Stimulated activated memory B cell treated with anti-CD40 and anti-IgM and Interleukin-4, amounts not matched to agents 10 μg/mL and 1 μg/mL and 100 μg/mL, for 72 hours (primary cell): ENCODE data around the gene BRINP2.
A peak's percentile ranks its signal among the peaks of the same experiment; 100 is the strongest.

Source experiments
- ATAC-seq: fragments of 150-1000 bp; cut with Tn5 transposase; 2 replicates; pipeline ENCODE4 v1.10.0; 2021
- H3K27ac Mint-ChIP-seq: one replicate; pipeline ENCODE4 v1.8.0; 2022; ENCODE audit warnings: mild to moderate bottlenecking, mixed read lengths
- H3K27me3 Mint-ChIP-seq: one replicate; pipeline ENCODE4 v1.8.0; 2022; ENCODE audit warnings: mixed read lengths
- H3K36me3 Mint-ChIP-seq: one replicate; pipeline ENCODE4 v1.8.0; 2022; ENCODE audit warnings: mixed read lengths
- H3K4me1 Mint-ChIP-seq: one replicate; pipeline ENCODE4 v1.8.0; 2022; ENCODE audit warnings: mixed read lengths
- H3K4me3 Mint-ChIP-seq: one replicate; pipeline ENCODE4 v1.8.0; 2022; ENCODE audit warnings: mild to moderate bottlenecking, moderate library complexity, mixed read lengths
- H3K9me3 Mint-ChIP-seq: one replicate; pipeline ENCODE4 v1.8.0; 2022; ENCODE audit warnings: mixed read lengths

Gene BRINP2

DNA sequence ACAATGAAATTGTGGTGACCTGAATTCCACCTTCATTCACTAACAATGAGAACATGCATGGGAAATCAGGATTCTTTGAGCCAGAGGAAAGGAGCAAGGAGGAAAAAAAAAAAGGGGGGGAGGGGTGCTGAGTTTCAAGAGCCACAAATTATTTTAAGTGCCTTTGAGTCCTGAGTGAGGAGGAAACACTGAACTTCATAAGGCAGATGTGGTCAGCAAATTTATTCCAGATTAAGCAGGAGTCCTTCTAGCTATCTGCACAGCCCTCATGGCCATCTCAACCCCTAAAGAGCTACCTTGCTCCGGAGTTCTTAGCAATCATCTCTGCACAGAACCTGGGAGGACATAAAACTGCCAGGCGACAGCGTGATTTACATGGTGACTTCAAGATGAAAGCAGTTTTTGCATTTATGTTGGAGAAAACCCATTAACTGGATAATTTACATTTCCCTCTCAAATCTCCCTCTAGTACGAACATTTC, 27.9 kb upstream of the BRINP2 start:
- Mint-ChIP-seq H3K27me3 (no peaks in the 10 kb centered on the region), H3K27ac (no peak overlapping the region), H3K4me3 (no peak overlapping the region), H3K4me1 (no peaks in the 10 kb centered on the region), H3K36me3 (no peaks in the 10 kb centered on the region), H3K9me3 (peaks cover 3% of the 10 kb centered on the region)
- no peak for ATAC-seq

- Mint-ChIP-seq H3K4me1 (no peaks in the 10 kb centered on the region), H3K27ac (no peak overlapping the region), H3K9me3 (no peaks in the 10 kb centered on the region), H3K36me3 (no peaks in the 10 kb centered on the region), H3K27me3 (no peaks in the 10 kb centered on the region), H3K4me3 (no peak overlapping the region)
- no peak for ATAC-seq
These were observed 25.4 kb upstream of the BRINP2 start for GRCh38 chr1:177145106-177146070.

GRCh38 chr1:177146499-177146898, 24.3 kb upstream of the BRINP2 start:
- Mint-ChIP-seq H3K9me3 (no peaks in the 10 kb centered on the region), H3K4me1 (no peaks in the 10 kb centered on the region), H3K27me3 (no peaks in the 10 kb centered on the region), H3K4me3 (no peak overlapping the region), H3K27ac (no peak overlapping the region), H3K36me3 (no peaks in the 10 kb centered on the region)
- no peak for ATAC-seq

DNA sequence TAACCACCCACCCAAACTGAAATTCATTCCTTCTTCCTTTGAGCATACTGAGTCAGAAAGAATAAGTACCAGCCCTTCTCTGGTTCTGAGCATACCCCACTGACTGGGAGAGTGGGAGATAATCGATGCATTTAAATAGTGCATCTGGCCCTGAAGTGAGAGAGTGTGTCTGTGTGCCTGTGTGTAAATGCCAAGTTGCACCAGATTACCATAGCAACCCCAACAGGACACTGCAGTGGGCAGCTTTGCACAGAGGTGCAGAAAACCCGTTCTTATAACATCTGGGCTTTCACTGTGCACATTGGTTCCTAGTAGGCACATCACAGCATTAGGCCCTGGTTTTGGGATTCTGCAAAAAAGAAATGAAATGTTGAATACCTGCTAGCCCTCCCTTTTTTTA, 8.5 kb upstream of the BRINP2 start:
- Mint-ChIP-seq H3K27ac (no peak overlapping the region), H3K27me3 (peaks cover 22% of the 10 kb centered on the region), H3K4me3 (no peak overlapping the region), H3K9me3 (peaks cover 4% of the 10 kb centered on the region), H3K4me1 (peaks cover 7% of the 10 kb centered on the region), H3K36me3 (no peaks in the 10 kb centered on the region)
- no peak for ATAC-seq

DNA sequence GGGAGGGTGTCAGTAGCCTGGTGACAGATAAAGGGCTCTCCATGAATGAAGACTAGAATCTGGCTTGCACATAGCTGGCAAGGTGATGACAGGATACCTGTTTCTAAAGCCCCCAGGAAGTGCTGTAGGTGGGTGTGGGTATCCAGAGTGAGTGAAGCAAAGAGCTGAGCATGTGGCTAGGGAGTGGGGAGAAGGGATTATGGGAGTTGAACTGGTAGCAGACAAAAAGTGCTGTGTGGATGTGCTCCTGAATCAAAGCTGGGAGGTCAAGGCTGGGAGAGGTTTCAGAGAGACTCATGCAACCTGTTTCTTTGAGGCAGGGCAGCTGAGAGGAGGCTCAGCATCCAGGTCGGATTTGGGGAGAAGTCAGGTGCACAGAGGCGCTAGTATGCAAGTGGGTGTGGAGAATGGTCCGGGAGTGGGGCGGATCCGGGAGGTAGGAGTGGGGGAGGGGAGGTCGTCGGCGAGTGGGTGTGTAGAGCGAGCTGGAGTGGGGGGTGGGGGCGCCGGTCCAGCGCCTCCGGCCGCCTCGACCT, 6.8 kb upstream of the BRINP2 start:
- no peaks in the 10 kb centered on the region for H3K36me3 Mint-ChIP-seq
- no peak overlapping the region for H3K4me3 Mint-ChIP-seq
- H3K27me3 Mint-ChIP-seq = peaks cover 22% of the 10 kb centered on the region

GRCh38 chr1:177164380-177165068, 6.2 kb upstream of the BRINP2 start, which contains the start of gene ASTN1:
Gene ASTN1 (minus strand): TSS chr1:177164712. CDS start chr1:177164676, 36 bp downstream.
- no peak for ATAC-seq
- no peak within 1 kb of the TSS for H3K27ac Mint-ChIP-seq
- no peaks in the 10 kb centered on the region for H3K36me3 Mint-ChIP-seq
- H3K4me3 Mint-ChIP-seq = no peak within 1 kb of the TSS
- peaks cover 7% of the 10 kb centered on the region for H3K4me1 Mint-ChIP-seq
- peaks cover 22% of the 10 kb centered on the region for H3K27me3 Mint-ChIP-seq
- H3K9me3 Mint-ChIP-seq = peaks cover 4% of the 10 kb centered on the region

More for the DNA sequence above, 6.8 kb upstream of the BRINP2 start:
- Mint-ChIP-seq H3K27ac (no peak overlapping the region), H3K9me3 (peaks cover 4% of the 10 kb centered on the region), H3K4me1 (peaks cover 7% of the 10 kb centered on the region)
- ATAC-seq = no peak

DNA sequence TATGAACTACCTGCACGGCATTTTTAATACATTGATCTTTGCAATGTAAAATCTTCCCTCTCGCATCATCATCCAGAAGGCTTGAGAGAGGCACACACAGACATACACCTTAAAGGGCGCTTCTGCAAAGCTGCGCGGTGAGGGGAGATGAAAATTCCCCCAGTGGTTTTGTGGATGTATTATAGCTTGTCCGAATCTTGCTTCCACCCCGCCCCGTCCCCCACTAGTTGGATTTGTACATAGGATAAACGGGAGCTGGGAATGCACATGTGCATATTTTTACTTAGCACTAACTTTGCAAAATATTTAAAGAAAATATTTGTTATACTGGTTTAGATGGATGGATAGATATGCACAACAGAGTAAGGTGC, 5.7 kb upstream of the BRINP2 start:
- H3K36me3 Mint-ChIP-seq = no peaks in the 10 kb centered on the region
- H3K4me1 Mint-ChIP-seq = peaks cover 7% of the 10 kb centered on the region
- no peak overlapping the region for H3K27ac Mint-ChIP-seq
- H3K4me3 Mint-ChIP-seq = no peak overlapping the region
- H3K9me3 Mint-ChIP-seq = peaks cover 4% of the 10 kb centered on the region
- ATAC-seq = no peak
- H3K27me3 Mint-ChIP-seq = peaks cover 22% of the 10 kb centered on the region

GRCh38 chr1:177171536-177172123, 872 bp downstream of the BRINP2 start:
- H3K4me1 Mint-ChIP-seq = no peaks in the 10 kb centered on the region
- H3K36me3 Mint-ChIP-seq = no peaks in the 10 kb centered on the region
- H3K27ac Mint-ChIP-seq = no peak overlapping the region
- H3K9me3 Mint-ChIP-seq = peaks cover 5% of the 10 kb centered on the region
- H3K27me3 Mint-ChIP-seq = no peaks in the 10 kb centered on the region
- ATAC-seq = no peak
- H3K4me3 Mint-ChIP-seq = no peak overlapping the region

DNA sequence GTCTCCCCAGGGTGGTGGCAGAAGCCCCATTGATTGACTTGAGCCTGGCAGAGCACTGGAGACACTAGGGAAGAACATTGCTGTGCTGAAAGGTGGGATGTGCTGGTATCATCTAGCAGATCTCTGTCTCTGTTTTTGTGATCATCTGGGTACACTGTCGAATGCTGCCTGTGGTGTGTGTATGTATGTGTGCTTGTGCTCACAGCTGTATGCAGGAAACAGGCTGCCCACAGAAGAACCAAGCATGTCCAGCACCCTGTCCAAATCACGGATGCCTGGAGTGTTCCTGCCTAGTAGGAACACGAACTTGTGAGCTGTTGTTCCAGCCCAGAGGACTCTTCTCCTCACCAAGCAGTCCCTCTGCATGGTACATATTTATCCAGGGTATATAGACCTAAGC, 1.5 kb downstream of the BRINP2 start:
- Mint-ChIP-seq H3K27ac (no peak overlapping the region), H3K36me3 (no peaks in the 10 kb centered on the region), H3K9me3 (peaks cover 5% of the 10 kb centered on the region), H3K4me3 (no peak overlapping the region), H3K27me3 (no peaks in the 10 kb centered on the region), H3K4me1 (no peaks in the 10 kb centered on the region)
- no peak for ATAC-seq

GRCh38 chr1:177172866-177173265, 2.1 kb downstream of the BRINP2 start:
- Mint-ChIP-seq H3K36me3 (no peaks in the 10 kb centered on the region), H3K4me1 (no peaks in the 10 kb centered on the region), H3K4me3 (no peak overlapping the region), H3K9me3 (peaks cover 8% of the 10 kb centered on the region), H3K27ac (no peak overlapping the region), H3K27me3 (no peaks in the 10 kb centered on the region)
- ATAC-seq = no peak

DNA sequence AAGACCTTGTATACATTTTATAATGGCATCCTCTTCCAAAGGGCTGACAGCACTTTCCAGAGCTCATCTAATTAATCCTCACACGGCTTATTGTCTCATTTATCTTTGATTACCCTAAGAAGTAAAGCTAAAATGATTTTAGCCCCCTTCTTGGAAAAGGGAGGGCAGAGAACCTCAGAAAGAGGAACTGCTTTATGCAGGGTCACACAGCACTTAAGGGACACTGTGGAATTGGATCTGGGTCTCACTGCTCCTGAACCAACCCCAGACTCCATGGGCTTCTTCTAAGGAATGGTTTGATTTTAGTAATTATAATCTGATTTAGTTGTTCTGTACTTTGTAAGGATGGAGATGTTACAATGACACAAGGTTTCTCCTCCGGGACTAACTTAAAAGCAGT, 3.2 kb downstream of the BRINP2 start:
- Mint-ChIP-seq H3K27me3 (no peaks in the 10 kb centered on the region), H3K4me1 (no peaks in the 10 kb centered on the region), H3K27ac (no peak overlapping the region), H3K36me3 (no peaks in the 10 kb centered on the region), H3K9me3 (peaks cover 10% of the 10 kb centered on the region), H3K4me3 (no peak overlapping the region)
- ATAC-seq = no peak

DNA sequence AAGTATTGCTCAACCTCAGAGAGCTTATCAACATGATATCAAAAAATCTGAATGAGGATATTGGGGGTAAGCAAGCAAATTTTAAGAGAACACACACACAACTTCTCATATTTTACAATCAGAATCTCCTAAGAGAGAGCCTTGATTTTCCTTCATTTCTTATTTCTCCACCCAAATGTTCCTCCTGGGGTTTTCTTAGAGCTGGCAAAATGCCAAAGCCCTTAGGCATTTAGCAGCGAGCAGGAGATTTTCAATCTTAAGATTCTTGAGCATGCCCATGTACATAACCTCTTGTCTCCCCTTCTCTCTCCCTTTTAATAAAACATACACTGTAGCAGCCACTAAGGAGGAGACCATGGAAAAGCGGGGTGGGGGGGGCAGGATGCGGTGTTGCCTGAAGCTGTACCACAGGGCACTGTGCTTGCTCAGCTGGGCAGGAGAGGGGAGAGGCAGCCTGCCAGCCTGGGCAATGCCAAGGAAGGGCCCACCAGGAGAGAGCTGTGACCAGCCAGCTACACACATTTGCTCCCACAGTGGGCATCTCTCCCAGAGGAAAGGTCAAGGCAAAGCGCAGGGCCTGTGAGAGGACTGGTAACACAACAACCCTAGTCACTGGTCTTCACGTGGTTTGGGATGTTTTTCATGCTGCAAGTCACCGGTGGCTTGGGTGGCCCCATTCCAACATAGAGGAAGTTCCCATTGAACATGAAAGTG, 4.3 kb downstream of the BRINP2 start:
- Mint-ChIP-seq H3K27ac (no peak overlapping the region), H3K27me3 (no peaks in the 10 kb centered on the region), H3K4me1 (no peaks in the 10 kb centered on the region), H3K36me3 (no peaks in the 10 kb centered on the region), H3K9me3 (peaks cover 10% of the 10 kb centered on the region), H3K4me3 (no peak overlapping the region)
- ATAC-seq = no peak

DNA sequence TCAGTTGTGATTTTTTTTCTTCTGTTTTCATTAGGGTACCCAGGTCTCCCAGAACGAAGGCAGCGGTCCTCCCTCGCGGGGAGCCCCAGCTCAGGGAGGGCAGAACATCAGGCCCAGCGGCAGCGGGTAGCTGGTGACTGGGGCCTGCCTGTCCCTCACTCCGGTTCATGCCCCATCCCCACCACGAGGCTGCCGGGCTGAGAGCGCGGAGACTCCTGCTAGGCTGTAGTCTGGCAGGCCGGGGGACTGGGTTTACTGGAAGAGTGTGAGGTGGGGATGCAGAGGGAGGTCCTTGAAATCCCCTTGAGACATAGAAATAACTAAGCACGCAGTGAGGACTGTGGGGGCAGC, 10.5 kb downstream of the BRINP2 start:
- H3K27me3 Mint-ChIP-seq = peaks cover 19% of the 10 kb centered on the region
- H3K27ac Mint-ChIP-seq = no peak overlapping the region
- H3K4me3 Mint-ChIP-seq = peak overlapping the region; percentile 11
- peak; percentile 41 for ATAC-seq
- peaks cover 13% of the 10 kb centered on the region for H3K4me1 Mint-ChIP-seq
- H3K9me3 Mint-ChIP-seq = peaks cover 5% of the 10 kb centered on the region
- no peaks in the 10 kb centered on the region for H3K36me3 Mint-ChIP-seq

DNA sequence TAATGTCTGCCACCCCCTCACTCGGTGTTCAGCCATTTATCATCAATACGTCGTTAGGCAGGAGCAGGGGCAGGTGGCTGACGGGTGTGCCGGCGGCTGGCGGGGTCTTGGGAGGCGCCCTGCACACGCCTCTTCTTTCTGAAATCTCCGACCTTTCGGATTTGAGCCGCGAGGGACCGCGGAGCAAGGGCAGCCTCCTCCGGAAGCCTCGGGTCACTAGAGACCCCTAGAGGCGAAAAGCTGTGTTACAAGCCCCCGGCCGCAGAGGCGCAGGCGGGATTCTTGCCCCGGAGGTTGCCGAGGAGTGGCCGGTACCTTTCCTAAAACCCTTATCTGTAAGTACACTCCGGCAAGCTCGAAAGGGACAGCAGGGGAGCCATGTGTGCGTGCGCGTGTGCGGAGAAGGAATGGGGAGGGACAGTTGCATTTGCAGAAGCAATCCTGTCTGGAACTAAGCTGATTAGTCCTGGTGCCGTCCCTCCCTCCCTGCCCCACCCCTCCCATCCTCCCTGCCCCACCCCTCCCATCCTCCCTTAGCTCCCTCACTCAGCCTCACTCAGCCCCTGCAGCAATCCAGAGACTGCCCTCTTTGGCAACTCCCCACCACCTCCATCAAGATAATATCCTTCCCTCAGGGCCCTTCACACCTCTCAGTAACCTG, 11.0 kb downstream of the BRINP2 start:
- no peaks in the 10 kb centered on the region for H3K36me3 Mint-ChIP-seq
- peak; percentile 60 for ATAC-seq
- no peak overlapping the region for H3K27ac Mint-ChIP-seq
- H3K27me3 Mint-ChIP-seq = peaks cover 19% of the 10 kb centered on the region
- peaks cover 13% of the 10 kb centered on the region for H3K4me1 Mint-ChIP-seq
- peaks cover 5% of the 10 kb centered on the region for H3K9me3 Mint-ChIP-seq
- peak overlapping the region; percentile 16 for H3K4me3 Mint-ChIP-seq
